HepG2 (cell line): Measurements from ENCODE around the gene SERTAD2. TPM values are rescaled to one million over a fixed set of nuclear protein-coding genes. Genes with fewer than 3 reads are reported as not detected.
A peak's percentile ranks its signal among the peaks of the same experiment; 100 is the strongest.

Experiments
- ATF2 ChIP-seq: sonication (generic); formaldehyde crosslinking; IDR thresholded peaks from 2 replicates; pipeline ENCODE4 v1.4.0; 2020; ENCODE audit warnings: missing genetic modification reagents
- CENPT ChIP-seq: sonication (generic); formaldehyde crosslinking; IDR thresholded peaks from 2 replicates; pipeline ENCODE4 v1.8.0; 2022; ENCODE audit warnings: low read depth, mild to moderate bottlenecking, moderate library complexity, missing genetic modification reagents
- HNF4A ChIP-seq: sonication (generic); formaldehyde crosslinking; IDR thresholded peaks from 2 replicates; pipeline ENCODE4 v1.4.0; 2020; ENCODE audit warnings: missing genetic modification reagents
- LBX2 ChIP-seq: sonication (generic); formaldehyde crosslinking; IDR thresholded peaks from 2 replicates; pipeline ENCODE4 v1.5.0; 2020; ENCODE audit warnings: missing genetic modification reagents, mild to moderate bottlenecking, borderline replicate concordance
- PHF20 ChIP-seq: sonication (generic); formaldehyde crosslinking; IDR thresholded peaks from 2 replicates; pipeline ENCODE4 v1.5.0; 2020; ENCODE audit warnings: mild to moderate bottlenecking, missing genetic modification reagents
- REPIN1 ChIP-seq: sonication (generic); formaldehyde crosslinking; IDR thresholded peaks from 2 replicates; pipeline ENCODE4 v1.8.0; 2022; ENCODE audit warnings: missing genetic modification reagents, low read depth, mild to moderate bottlenecking, borderline replicate concordance
- SALL1 ChIP-seq: sonication (generic); formaldehyde crosslinking; IDR thresholded peaks from 2 replicates; pipeline ENCODE4 v1.8.0; 2022; ENCODE audit warnings: mild to moderate bottlenecking, missing genetic modification reagents
- SMAD1 ChIP-seq: sonication (generic); formaldehyde crosslinking; IDR thresholded peaks from 2 replicates; pipeline ENCODE4 v1.4.0; 2020; ENCODE audit warnings: missing genetic modification reagents, low read depth, mild to moderate bottlenecking, borderline replicate concordance
- SMAD9 ChIP-seq: sonication (generic); formaldehyde crosslinking; IDR thresholded peaks from 2 replicates; pipeline ENCODE4 v1.5.1; 2020; ENCODE audit warnings: mild to moderate bottlenecking, missing genetic modification reagents
- SOX6 ChIP-seq, 2 experiments: fragments of 450-650 bp in 1 of 2; sonication (generic) in 1 of 2; formaldehyde crosslinking in 1 of 2; IDR thresholded peaks; 2 replicates each; pipeline versions ENCODE4 v1.4.0 to v1.6.1; 2017 to 2020; ENCODE audit warnings: antibody characterized with exemption in 1 of 2, mild to moderate bottlenecking in 1 of 2, missing genetic modification reagents in 1 of 2
- STAT5B ChIP-seq: sonication (generic); formaldehyde crosslinking; IDR thresholded peaks from 2 replicates; pipeline ENCODE4 v1.4.0; 2020; ENCODE audit warnings: missing genetic modification reagents
- ZBTB33 ChIP-seq: sonication (generic); formaldehyde crosslinking; IDR thresholded peaks from 2 replicates; pipeline ENCODE4 v1.4.0; 2020; ENCODE audit warnings: missing genetic modification reagents
- ZBTB38 ChIP-seq: sonication (generic); formaldehyde crosslinking; IDR thresholded peaks from 2 replicates; pipeline ENCODE4 v1.5.1; 2020; ENCODE audit warnings: mild to moderate bottlenecking, missing genetic modification reagents
- ZBTB4 ChIP-seq: sonication (generic); formaldehyde crosslinking; IDR thresholded peaks from 2 replicates; pipeline ENCODE4 v1.4.0; 2020; ENCODE audit warnings: missing genetic modification reagents, mild to moderate bottlenecking, borderline replicate concordance
- ZNF33B ChIP-seq: sonication (generic); formaldehyde crosslinking; IDR thresholded peaks from 2 replicates; pipeline ENCODE4 v1.5.1; 2020; ENCODE audit warnings: mild to moderate bottlenecking, missing genetic modification reagents
- ZNF367 ChIP-seq: sonication (generic); formaldehyde crosslinking; IDR thresholded peaks from 2 replicates; pipeline ENCODE4 v1.4.0; 2020; ENCODE audit warnings: missing genetic modification reagents, borderline replicate concordance
- ZNF619 ChIP-seq: sonication (generic); formaldehyde crosslinking; IDR thresholded peaks from 2 replicates; pipeline ENCODE4 v1.4.0; 2020; ENCODE audit warnings: mild to moderate bottlenecking, missing genetic modification reagents
- polyA plus RNA-seq, 8 experiments: library from polyadenylated mRNA; depleted of rRNA in 3 of 8; stranded (reverse) in 7 of 8; unstranded in 1 of 8; fragments of >200 nt; fragmentation: Illumina TruSeq in 4 of 8; extraction: Trizol in 4 of 8; gene quantifications; 2 replicates each; pipeline versions ENCODE4 v1.2.1 to v1.2.3, GENCODE V29; 2011 to 2016; ENCODE audit warnings: low read depth in 4 of 8, missing spikeins in 1 of 8, mixed read lengths in 1 of 8; ENCODE audit not compliant: insufficient read depth in 1 of 8
- total RNA-seq, 5 experiments: library from RNA; depleted of rRNA; stranded (reverse); fragments of >200 nt; fragmentation: Illumina TruSeq; extraction: Trizol; gene quantifications; 2 replicates each; pipeline ENCODE4 v1.2.3, GENCODE V29; 2016; ENCODE audit warnings: low read depth in 1 of 5
- TF ChIP-seq, protein P1 (sequence below): sonication (generic); formaldehyde crosslinking; IDR thresholded peaks from 2 replicates; pipeline ENCODE4 v1.5.1; 2020; ENCODE audit warnings: mild to moderate bottlenecking, missing genetic modification reagents, moderate library complexity

Gene SERTAD2
- total and polyA plus RNA-seq, 2 of the 13 experiments (the other 11 are each of a cell fraction or from before 2014, with no cell fraction given): 6.7 to 22.6 TPM

- peak; percentile 97 for TF ChIP-seq ZBTB33 (CRISPR knock-in tag)
- TF ChIP-seq CENPT (CRISPR knock-in tag): no peak
- TF ChIP-seq LBX2 (CRISPR knock-in tag): no peak
- TF ChIP-seq, protein P1, sequence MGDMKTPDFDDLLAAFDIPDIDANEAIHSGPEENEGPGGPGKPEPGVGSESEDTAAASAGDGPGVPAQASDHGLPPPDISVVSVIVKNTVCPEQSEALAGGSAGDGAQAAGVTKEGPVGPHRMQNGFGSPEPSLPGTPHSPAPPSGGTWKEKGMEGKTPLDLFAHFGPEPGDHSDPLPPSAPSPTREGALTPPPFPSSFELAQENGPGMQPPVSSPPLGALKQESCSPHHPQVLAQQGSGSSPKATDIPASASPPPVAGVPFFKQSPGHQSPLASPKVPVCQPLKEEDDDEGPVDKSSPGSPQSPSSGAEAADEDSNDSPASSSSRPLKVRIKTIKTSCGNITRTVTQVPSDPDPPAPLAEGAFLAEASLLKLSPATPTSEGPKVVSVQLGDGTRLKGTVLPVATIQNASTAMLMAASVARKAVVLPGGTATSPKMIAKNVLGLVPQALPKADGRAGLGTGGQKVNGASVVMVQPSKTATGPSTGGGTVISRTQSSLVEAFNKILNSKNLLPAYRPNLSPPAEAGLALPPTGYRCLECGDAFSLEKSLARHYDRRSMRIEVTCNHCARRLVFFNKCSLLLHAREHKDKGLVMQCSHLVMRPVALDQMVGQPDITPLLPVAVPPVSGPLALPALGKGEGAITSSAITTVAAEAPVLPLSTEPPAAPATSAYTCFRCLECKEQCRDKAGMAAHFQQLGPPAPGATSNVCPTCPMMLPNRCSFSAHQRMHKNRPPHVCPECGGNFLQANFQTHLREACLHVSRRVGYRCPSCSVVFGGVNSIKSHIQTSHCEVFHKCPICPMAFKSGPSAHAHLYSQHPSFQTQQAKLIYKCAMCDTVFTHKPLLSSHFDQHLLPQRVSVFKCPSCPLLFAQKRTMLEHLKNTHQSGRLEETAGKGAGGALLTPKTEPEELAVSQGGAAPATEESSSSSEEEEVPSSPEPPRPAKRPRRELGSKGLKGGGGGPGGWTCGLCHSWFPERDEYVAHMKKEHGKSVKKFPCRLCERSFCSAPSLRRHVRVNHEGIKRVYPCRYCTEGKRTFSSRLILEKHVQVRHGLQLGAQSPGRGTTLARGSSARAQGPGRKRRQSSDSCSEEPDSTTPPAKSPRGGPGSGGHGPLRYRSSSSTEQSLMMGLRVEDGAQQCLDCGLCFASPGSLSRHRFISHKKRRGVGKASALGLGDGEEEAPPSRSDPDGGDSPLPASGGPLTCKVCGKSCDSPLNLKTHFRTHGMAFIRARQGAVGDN: 0 out of 2 replicates have a peak, but pooled peaks have one; percentile 17
- TF ChIP-seq PHF20 (CRISPR knock-in tag): no peak
- no peak for TF ChIP-seq SMAD1 (CRISPR knock-in tag)
- no peak for TF ChIP-seq ZNF367 (CRISPR knock-in tag)
- no peak for TF ChIP-seq ZNF619 (CRISPR knock-in tag)
- peak; percentile 51; the same call in 1 of the 2 replicates for TF ChIP-seq ZBTB4 (CRISPR knock-in tag)
- no peak for TF ChIP-seq STAT5B (CRISPR knock-in tag)
- no peak for TF ChIP-seq ZNF33B (CRISPR knock-in tag)
- TF ChIP-seq ATF2: no peak
- 0 out of 2 replicates have a peak, but pooled peaks have one; percentile 11 for TF ChIP-seq SALL1
- peak; percentile 80 for TF ChIP-seq ZBTB38 (CRISPR knock-in tag)
- no peak for TF ChIP-seq REPIN1 (CRISPR knock-in tag)
- TF ChIP-seq HNF4A (CRISPR knock-in tag): peak; percentile 39
- TF ChIP-seq SMAD9 (CRISPR knock-in tag): no peak
- TF ChIP-seq SOX6 (IDR thresholded peaks at IDR 0.05): no peak
- 0 out of 2 replicates have a peak, but pooled peaks have one; percentile 26 for TF ChIP-seq SOX6 (CRISPR knock-in tag; IDR thresholded peaks at IDR 0.05)
Measured at GRCh38 chr2:64641599-64641998, 12.1 kb downstream of the SERTAD2 start (continued).
